Tibial artery (tissue), 4 donors: Measurements from ENCODE around the gene TSPO.

Experiments
- DNase-seq, 2 donors: peaks; one replicate each; pipeline ENCODE4 v3.0.0-alpha.2; 2019
- H3K27ac ChIP-seq, 2 donors: fragments of 200-600 bp; sonication (generic) in 1 of 2; 1 replicate in 1 of 2; 2 replicates in 1 of 2; pipeline ENCODE4 v1.5.1; 2018 to 2019; ENCODE audit warnings: mild to moderate bottlenecking in 1 of 2
- H3K27me3 ChIP-seq, 2 donors: fragments of 200-600 bp; sonication (generic) in 1 of 2; one replicate each; pipeline versions ENCODE4 v1.5.1 to v1.6.0; 2016 to 2019
- H3K36me3 ChIP-seq, 3 donors: fragments of 200-600 bp; sonication (generic) in 2 of 3; one replicate each; pipeline ENCODE4 v1.5.1; 2016 to 2019; ENCODE audit warnings: mild to moderate bottlenecking in 2 of 3
- H3K4me1 ChIP-seq, 4 donors: fragments of 200-600 bp; sonication (generic) in 2 of 4; 1 replicate in 3 of 4; 2 replicates in 1 of 4; pipeline ENCODE4 v1.5.1; 2016 to 2019
- H3K4me3 ChIP-seq, 2 donors: fragments of 200-600 bp; sonication (generic) in 1 of 2; 1 replicate in 1 of 2; 2 replicates in 1 of 2; pipeline ENCODE4 v1.5.1; 2018 to 2019; ENCODE audit warnings: mild to moderate bottlenecking in 2 of 2
- H3K9me3 ChIP-seq, 3 donors: fragments of 200-600 bp; sonication (generic) in 1 of 3; one replicate each; pipeline ENCODE4 v1.5.1; 2016 to 2019
- CTCF ChIP-seq, 2 experiments: fragments of 200-600 bp in 1 of 2; fragments of 450-650 bp in 1 of 2; IDR thresholded peaks; one replicate each; pipeline ENCODE4 v1.5.1; 2017 to 2019; ENCODE audit warnings: antibody characterized with exemption in 2 of 2, mild to moderate bottlenecking in 1 of 2, moderate library complexity in 1 of 2
- intact Hi-C: fragments of 100-400 bp; cut with DNase I; formaldehyde crosslinking; loops from one replicate; pipeline ENCODE4 v1.15.0; 2023; ENCODE audit warnings: low total_unique reads

Gene TSPO

GRCh38 chr22:43147821-43148220, 3.5 kb upstream of the TSPO start:
- Histone ChIP-seq H3K4me3 (no peak overlapping the region), H3K9me3 (no peaks in the 10 kb centered on the region), H3K27ac (no peak overlapping the region), H3K36me3 (no peaks in the 10 kb centered on the region), H3K27me3 (no peaks in the 10 kb centered on the region), H3K4me1 (peaks cover 0 to 24% (median 14%) of the 10 kb centered on the region in 4 donors)
- no peak for TF ChIP-seq CTCF (IDR thresholded peaks at IDR 0.05)
- intact Hi-C loops = no loop called here
- no peak for DNase-seq

GRCh38 chr22:43148581-43148980, 2.8 kb upstream of the TSPO start:
- H3K4me1 ChIP-seq = peaks cover 0 to 25% (median 16%) of the 10 kb centered on the region in 4 donors
- no peak for TF ChIP-seq CTCF (IDR thresholded peaks at IDR 0.05)
- no peaks in the 10 kb centered on the region for H3K36me3 ChIP-seq
- H3K9me3 ChIP-seq = no peaks in the 10 kb centered on the region
- no peak overlapping the region for H3K4me3 ChIP-seq
- no peaks in the 10 kb centered on the region for H3K27me3 ChIP-seq
- no peak for DNase-seq
- H3K27ac ChIP-seq = no peak overlapping the region
- intact Hi-C loops = no loop called here

- no peak for DNase-seq
- peak overlapping the region; percentile 73 to 92 for H3K4me3 ChIP-seq
- H3K27ac ChIP-seq = peak overlapping the region; percentile 80 to 91
- no peaks in the 10 kb centered on the region for H3K27me3 ChIP-seq
- intact Hi-C loops = no loop called here
- peaks cover 0 to 31% (median 20%) of the 10 kb centered on the region in 4 donors for H3K4me1 ChIP-seq
- H3K9me3 ChIP-seq = no peaks in the 10 kb centered on the region
- no peak for TF ChIP-seq CTCF (IDR thresholded peaks at IDR 0.05)
- H3K36me3 ChIP-seq = peaks cover 0 to 7% (median 0%) of the 10 kb centered on the region in 3 donors
Observed at GRCh38 chr22:43150731-43151206, 590 bp upstream of the TSPO start.

- H3K27ac ChIP-seq = peak overlapping the region; percentile 80 to 91
- no peak for DNase-seq
- H3K36me3 ChIP-seq = peaks cover 0 to 9% (median 0%) of the 10 kb centered on the region in 3 donors
- no peaks in the 10 kb centered on the region for H3K27me3 ChIP-seq
- TF ChIP-seq CTCF (IDR thresholded peaks at IDR 0.05) = no peak
- H3K4me1 ChIP-seq = peaks cover 0 to 32% (median 20%) of the 10 kb centered on the region in 4 donors
- H3K9me3 ChIP-seq = no peaks in the 10 kb centered on the region
- peak overlapping the region; percentile 73 to 92 for H3K4me3 ChIP-seq
- intact Hi-C loops = no loop called here
Observed at GRCh38 chr22:43152003-43152356, 621 bp downstream of the TSPO start.

GRCh38 chr22:43152357-43153071, 1.2 kb downstream of the TSPO start:
- Histone ChIP-seq H3K9me3 (no peaks in the 10 kb centered on the region), H3K4me3 (peak overlapping the region; percentile 73 to 92), H3K27me3 (no peaks in the 10 kb centered on the region), H3K4me1 (peaks cover 0 to 32% (median 20%) of the 10 kb centered on the region in 4 donors), H3K36me3 (peaks cover 0 to 9% (median 0%) of the 10 kb centered on the region in 3 donors), H3K27ac (peak overlapping the region; percentile 80 to 91)
- DNase-seq = peak; percentile 82 to 92
- intact Hi-C loops = no loop called here
- no peak for TF ChIP-seq CTCF (IDR thresholded peaks at IDR 0.05)
